HG03039 (cell line): ENCODE measurements around the gene ATP6V0A1.
"Not testable (repeated sequence)": the region's sequence is repeated elsewhere in the genome, so short reads cannot be mapped to it uniquely, and the experiment has no call there.

ENCODE experiments used
- ATAC-seq: cut with Tn5 transposase; IDR thresholded peaks from one replicate; pipeline ENCODE4 v1.9.1; 2021; ENCODE audit warnings: mild to moderate bottlenecking, moderate library complexity; ENCODE audit not compliant: unreplicated experiment

ATP6V0A1 gene

GRCh38 chr17:42475835-42476234, 17.2 kb downstream of the ATP6V0A1 start:
- ATAC-seq, result no peak

- no peak for ATAC-seq
These were observed 17.7 kb downstream of the ATP6V0A1 start for GRCh38 chr17:42476411-42476810.

- ATAC-seq, result no peak
These were observed 18.5 kb downstream of the ATP6V0A1 start for GRCh38 chr17:42477173-42477572.

DNA sequence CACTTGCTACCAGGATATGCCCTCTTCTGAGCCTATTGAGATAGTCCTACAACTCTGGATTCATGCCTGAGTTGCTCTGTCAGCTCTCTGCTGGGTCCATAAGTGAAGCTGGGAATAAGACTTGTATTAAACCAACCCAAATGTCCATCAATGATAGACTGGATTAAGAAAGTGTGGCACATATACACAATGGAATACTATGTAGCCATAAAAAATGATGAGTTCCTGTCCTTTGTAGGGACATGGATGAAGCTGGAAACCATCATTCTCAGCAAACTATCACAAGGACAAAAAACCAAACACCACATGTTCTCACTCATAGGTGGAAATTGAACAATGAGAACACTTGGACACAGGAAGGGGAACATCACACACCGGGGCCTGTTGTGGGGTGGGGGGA, 19.1 kb downstream of the ATP6V0A1 start:
- not testable (repeated sequence) for ATAC-seq

- no peak for ATAC-seq
These were observed 25.6 kb downstream of the ATP6V0A1 start for GRCh38 chr17:42484304-42484703.

GRCh38 chr17:42485680-42486079, 27.0 kb downstream of the ATP6V0A1 start:
- no peak for ATAC-seq

DNA sequence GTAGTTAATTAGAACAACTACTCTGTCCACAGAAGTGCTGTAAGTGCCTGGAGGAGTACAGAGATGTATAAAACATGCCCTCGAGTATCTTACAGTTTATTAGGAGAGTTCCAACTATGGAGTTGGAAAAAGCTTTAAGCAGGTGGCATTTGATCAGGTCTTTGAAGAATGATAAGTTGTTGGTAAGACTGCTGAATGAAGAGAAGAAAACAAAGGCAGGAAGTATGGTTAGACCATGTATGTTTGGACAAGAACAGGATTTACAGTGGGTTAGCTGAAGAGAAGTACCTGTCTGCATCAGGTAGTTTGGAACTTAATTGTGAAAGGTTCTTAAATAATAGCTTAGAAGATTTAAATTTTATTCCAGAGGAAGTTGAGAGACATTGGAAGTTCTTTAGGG, 29.4 kb downstream of the ATP6V0A1 start:
- no peak for ATAC-seq

- no peak for ATAC-seq
These were observed 34.6 kb downstream of the ATP6V0A1 start for GRCh38 chr17:42493319-42493718.

GRCh38 chr17:42494673-42495072, 36.0 kb downstream of the ATP6V0A1 start:
- no peak for ATAC-seq

- no peak for ATAC-seq
These were observed 40.1 kb downstream of the ATP6V0A1 start for GRCh38 chr17:42498828-42499227.

DNA sequence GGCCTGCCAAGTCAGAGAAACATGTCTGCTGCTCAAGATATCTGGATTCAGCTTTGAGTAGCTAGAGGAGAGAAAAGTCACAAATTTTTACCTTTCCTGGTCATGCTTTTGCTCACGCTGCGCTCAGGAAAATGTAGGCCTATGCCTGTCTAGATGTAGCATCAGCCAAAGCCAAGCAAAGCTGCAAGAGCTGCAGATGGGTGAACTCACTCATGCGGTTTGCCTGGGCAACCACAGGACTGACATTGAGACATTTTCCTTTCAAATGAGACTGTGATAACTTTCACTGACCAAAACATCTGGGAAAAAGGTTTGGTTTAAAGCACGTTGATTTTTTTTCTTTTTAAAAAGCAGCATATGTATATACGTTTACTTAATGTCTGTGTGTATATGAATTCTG, 43.4 kb downstream of the ATP6V0A1 start:
- ATAC-seq, result no peak

GRCh38 chr17:42502926-42503325, 44.2 kb downstream of the ATP6V0A1 start:
- no peak for ATAC-seq

DNA sequence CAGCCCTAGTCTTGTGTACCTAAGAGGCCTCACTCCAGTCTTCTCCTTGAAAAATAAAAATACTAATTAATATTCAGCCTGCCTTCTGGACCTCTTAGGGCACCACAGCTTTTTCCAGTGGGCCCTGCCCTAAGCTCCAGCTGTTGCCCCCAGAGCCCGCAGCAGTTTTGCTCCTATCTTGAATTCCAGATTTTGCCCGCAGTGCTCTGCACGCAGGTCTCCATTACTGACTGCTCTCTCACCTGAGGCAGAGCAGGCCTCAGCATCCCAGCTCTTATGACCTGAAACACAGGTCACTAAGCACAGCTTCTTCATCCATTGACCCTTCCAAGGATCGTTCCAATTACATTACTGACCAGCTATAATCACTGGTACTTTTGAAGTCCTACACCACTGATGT, 49.0 kb downstream of the ATP6V0A1 start:
- ATAC-seq, result no peak

- ATAC-seq, result no peak
These were observed 49.9 kb downstream of the ATP6V0A1 start for GRCh38 chr17:42508426-42509165.

DNA sequence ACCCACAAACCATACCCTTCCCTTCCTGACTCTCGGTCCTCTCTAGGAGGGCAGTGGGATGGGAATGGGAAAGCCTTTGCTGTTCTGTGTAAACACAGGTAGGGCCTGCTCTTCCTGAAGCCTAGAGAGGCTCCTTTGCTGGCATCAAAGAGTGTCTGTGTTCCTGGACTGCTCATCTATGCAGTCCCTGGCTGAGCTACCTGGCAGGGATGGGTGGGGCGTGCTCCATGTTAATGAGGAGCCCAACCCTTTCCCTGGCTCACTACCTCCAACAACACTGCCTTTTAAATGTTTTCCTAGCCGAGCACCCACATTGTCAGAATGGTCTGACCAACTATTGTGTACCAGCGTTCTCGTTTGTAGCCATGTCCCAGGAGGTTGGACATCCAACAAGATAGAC, 50.7 kb downstream of the ATP6V0A1 start:
- no peak for ATAC-seq

GRCh38 chr17:42509841-42510240, 51.2 kb downstream of the ATP6V0A1 start:
- no peak for ATAC-seq

DNA sequence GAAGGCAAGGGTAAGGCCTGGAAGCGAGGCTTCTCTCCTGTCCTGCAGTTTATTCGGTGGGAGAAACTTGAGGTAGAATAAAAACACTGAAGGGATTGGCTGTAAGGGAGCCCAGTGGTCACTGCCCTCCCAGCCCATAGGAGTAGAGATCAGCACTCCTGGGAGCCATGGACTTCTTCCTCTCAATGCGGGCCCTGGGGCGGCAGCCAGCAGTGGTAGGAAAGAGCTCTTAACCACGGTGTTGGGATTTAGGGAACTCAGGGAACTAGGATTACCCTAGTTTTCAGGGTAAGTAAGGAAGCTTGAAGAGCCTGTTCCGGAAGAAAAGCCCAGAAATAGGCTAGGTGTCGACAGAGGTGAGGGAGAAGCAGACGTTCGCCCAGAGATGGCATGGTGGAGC, 53.6 kb downstream of the ATP6V0A1 start:
- no peak for ATAC-seq

DNA sequence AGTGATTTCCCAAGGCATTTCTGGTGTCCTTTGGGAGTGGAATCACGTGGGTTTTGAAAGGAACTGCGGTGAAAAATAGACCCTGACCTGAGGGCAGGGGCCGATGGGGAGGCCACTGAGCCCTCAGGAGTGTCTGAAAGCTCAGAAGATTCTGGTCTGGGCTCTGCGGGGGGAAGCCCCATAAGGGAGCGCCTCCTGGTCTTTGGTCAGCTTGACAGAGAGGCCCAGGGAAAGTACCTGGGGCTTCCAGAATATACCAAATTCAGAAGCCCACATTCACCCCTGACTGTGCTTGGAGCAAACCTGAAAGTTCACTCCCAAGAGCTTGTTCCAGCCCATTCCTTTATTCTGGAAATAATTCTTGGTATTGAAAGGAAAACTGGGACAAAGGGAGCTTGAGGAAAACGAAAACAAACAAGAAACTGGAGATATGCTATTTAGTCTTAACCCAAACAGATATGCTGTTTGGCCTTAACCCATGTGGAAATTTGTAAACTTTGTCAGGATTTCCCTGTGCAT, 54.1 kb downstream of the ATP6V0A1 start:
- ATAC-seq, result no peak

DNA sequence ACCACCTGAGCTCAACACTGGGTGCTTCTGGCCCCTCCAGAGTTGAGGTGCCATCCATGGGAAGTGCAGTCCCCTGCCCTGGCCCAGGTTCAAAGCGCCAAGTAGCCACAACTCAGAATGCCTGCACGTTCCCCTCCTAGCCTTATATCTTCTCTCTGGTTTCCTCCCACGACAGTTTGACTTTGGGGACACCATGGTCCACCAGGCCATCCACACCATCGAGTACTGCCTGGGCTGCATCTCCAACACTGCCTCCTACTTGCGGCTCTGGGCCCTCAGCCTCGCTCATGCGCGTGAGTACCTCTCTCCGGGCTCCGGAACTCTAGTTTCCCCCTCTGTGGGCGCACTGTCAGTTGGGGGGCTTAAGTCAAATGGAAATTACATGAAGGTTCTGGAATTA, 55.0 kb downstream of the ATP6V0A1 start:
- ATAC-seq, result no peak

DNA sequence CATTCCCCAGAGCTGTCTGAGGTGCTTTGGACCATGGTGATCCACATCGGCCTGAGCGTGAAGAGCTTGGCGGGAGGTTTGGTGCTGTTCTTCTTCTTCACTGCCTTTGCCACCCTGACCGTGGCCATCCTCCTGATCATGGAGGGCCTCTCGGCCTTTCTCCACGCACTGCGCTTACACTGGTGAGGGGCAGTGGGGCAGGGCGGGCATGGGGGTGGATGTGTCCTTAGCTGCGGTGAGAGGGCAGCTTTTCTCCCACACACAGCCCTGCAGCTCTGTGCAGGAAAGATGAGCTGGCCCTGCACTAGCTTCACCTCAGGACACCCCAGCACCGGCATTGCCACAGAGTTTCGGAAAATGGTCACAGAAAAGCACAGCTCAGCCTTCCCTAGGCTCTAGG, 55.6 kb downstream of the ATP6V0A1 start:
- no peak for ATAC-seq

DNA sequence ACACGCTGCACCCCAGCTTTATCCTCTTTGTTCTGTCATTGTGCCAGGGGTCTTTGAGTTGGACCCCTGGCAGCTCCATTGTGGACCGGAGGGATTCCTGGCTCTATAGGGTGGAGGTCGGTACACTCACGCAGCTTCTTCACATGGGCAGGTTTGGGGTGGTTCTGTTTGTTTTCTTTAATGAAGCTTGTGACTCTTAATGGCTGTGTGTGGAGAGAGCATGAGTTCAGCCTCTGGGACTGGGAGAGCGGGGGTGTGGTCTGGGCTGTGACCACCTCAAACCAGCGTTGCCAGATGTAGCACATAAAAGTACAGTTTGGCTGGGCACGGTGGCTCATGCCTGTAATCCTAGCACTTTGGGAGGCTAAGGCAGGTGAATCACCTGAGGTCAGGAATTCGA, 56.2 kb downstream of the ATP6V0A1 start:
- ATAC-seq, result no peak

DNA sequence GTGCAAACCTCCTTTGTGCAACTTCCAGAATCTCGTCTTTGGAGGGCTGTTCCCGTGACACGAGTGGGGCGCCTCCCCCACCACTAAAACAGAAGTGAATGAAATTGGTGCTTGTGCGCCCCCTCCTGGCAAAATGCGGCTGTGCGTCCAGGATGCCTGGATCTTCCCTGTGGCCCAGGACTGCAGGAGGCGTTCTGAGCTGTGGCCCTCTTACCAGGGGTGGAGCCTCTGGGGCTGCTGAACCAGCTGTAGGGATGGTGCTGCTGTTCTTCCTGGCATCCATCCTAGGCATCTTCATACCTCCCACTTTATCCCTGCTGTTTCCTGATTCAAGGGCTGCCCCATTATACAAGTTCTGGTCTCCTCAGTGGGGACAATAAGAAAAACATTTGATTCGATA, 58.8 kb downstream of the ATP6V0A1 start:
- no peak for ATAC-seq
